HG03354 (cell line): Measurements from ENCODE around the gene ATP5ME.

Experiments used
- ATAC-seq: cut with Tn5 transposase; IDR thresholded peaks from one replicate; pipeline ENCODE4 v1.9.1; 2021; ENCODE audit warnings: mild to moderate bottlenecking; ENCODE audit not compliant: unreplicated experiment, poor library complexity, severe bottlenecking

The ATP5ME gene

GRCh38 chr4:685679-686412 is 11.8 kb upstream of the ATP5ME start:
- ATAC-seq = no peak

DNA sequence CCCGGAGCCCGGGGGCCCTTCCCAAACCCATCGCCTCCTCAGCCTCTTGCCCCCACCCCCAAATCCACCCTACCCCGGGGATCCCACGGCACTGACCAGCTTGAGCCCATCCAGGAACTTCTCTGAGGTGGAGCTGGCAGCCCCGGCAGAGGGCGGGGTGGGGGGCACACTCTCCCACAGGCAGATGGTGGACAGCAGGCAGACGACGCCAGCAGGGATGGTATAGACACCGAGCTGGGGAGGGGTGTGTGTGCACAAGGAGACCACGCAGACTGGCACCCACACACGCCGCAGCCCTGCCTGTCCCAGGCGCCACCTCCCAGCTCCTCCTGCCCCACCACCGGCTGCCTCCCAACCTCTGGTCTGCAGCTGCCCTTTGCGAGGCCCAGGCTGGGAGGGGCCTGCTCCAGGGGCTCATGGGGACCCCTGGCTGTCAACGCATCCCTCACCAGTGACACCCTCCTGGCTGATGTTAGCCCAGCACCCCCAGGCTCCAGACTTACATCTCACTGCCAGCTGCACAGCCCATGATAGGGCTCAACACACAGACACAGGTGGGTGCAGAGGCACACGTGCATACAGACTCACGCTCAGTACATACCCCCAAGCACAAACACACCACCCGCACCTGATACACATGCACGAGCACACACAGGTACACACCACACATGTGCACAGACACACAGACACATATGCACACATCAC is 10.7 kb upstream of the ATP5ME start:
- no peak for ATAC-seq

DNA sequence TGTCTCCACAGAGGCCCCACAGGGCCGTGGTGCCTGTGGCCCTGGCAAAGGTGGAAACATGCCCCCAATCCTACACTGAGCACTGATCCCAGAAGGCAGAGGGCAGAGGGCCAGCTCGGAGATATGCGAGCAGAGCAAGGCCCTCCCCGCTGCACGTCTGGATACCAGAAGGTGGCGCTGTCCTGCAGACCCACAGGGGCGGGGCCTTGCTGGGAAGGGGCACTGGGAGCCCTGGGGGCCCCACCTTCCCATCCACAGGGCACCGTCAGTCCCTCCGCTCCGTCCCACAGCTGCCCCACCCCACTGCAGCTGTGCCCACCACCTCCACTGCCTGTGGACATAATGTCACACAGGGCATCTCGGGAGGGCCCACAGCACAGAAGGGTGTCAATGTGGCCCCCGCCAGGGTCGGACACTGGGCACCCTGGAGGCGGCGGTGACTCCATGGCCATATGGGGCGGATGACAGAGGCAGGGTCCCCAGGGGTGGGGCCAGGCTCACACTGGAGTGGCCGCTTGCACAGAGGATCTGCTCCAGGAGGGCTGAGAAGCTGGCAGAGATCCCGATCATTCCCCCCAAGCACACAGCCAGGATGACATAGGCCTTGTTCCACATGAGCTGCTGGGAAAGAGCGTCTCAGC is 10.0 kb upstream of the ATP5ME start:
- no peak for ATAC-seq

- ATAC-seq = no peak
Observed at GRCh38 chr4:683247-683897, 9.3 kb upstream of the ATP5ME start.

DNA sequence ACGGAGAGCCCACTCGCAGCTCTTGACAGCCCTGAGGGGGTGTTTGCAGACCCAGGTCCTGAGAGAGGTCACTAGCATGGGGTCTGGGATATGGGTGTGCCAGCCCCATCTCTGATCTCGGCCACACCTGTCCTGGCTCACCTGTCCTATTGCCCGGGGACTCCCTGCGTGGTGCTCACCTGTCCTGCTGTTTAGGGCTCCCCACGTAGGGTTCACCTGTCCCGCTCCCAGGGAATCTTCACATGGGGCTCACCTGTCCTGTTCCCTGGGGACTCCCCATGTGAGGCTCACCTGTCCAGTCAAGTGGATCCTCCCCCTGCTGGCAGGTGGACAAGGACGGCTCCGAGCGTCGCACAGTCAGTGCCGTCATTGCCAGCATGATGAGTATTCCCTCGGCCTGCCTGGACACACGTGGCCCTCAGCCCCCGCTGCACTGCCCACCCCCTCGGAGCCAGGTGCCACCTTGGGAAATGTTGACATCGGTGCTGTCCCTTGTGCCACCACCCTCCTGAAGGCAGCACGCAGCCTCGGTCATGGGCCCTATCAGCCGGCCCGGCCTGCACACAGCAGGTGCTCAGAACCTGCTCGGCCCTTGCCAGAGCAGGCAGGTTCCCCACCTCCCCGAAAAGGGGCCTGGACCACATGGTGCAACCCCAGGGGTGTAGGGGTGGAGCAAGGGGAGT is 8.6 kb upstream of the ATP5ME start:
- no peak for ATAC-seq

DNA sequence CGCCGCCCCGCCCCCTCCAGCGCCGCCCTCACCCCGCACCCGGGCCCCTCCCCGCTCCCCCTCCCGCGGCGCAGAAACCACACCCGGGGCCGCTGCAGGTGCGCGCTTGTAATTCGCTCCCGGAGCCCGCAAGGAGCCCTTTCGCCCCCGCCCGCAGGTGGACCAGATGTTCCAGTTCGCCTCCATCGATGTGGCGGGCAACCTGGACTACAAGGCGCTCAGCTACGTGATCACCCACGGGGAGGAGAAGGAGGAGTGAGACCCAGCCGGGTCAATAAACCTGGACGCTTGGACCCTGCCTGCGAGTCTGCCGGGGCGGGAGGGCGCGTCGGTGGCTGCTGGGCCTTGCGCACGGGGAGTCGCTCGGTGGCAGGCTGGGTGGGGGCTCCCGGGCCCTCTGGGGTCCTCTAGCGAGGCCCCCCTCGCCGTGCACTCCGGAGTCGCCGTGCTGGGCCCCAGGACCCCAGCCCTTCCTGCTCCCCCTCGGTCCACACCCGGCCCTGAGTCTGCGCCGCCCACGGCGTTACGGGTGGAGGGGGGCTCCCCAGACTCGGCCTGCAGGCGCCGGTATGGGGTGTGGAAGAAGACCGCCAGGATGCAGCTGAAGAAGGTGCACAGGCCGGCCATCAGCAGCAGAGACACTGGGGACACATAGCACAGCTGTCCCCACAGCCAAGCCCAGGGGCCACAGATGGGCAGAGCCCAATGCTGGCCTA is 7.8 kb upstream of the ATP5ME start:
- ATAC-seq = no peak

DNA sequence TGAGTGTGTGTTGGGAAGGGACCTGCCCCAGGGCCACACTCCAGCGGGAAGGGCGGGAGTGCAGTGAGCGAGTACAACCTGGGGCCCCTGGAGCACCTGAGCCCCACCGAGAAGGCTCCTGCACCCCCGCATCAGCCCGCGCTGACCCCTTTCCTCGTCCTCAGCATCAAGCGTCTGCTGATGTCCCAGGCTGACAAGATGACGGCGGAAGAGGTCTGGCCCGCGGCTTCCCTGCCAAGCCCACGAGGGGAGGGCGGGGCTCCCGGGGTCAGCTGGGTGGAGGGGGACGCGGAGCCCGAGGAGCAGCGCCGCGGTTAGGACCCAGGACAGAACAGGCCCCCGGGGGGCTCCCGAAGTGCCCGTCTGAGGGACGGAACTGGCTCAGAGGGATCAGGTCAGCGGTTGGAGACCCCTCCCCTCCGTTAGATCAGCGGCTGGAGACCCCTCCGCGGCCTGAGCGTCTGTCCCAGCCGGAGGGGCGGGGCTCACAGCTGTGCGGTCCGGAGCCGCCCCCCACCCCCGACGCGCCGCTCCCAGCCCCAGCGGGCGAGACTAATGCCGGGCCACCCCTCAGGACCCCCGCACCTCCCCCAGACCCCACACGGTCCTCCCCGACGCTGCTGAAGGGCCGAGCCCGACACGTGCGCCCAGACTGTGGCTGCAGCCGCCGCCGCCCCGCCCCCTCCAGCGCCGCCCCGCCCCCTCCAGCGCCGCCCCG is 7.0 kb upstream of the ATP5ME start:
- ATAC-seq = no peak

GRCh38 chr4:680551-680927 is 6.5 kb upstream of the ATP5ME start:
- no peak for ATAC-seq

GRCh38 chr4:680091-680490 is 6.0 kb upstream of the ATP5ME start:
- ATAC-seq = no peak

- no peak for ATAC-seq
Observed at GRCh38 chr4:679629-680028, 5.6 kb upstream of the ATP5ME start.

GRCh38 chr4:679104-679481 is 5.0 kb upstream of the ATP5ME start:
- ATAC-seq = no peak

GRCh38 chr4:678331-679103 is 4.4 kb upstream of the ATP5ME start:
- no peak for ATAC-seq

DNA sequence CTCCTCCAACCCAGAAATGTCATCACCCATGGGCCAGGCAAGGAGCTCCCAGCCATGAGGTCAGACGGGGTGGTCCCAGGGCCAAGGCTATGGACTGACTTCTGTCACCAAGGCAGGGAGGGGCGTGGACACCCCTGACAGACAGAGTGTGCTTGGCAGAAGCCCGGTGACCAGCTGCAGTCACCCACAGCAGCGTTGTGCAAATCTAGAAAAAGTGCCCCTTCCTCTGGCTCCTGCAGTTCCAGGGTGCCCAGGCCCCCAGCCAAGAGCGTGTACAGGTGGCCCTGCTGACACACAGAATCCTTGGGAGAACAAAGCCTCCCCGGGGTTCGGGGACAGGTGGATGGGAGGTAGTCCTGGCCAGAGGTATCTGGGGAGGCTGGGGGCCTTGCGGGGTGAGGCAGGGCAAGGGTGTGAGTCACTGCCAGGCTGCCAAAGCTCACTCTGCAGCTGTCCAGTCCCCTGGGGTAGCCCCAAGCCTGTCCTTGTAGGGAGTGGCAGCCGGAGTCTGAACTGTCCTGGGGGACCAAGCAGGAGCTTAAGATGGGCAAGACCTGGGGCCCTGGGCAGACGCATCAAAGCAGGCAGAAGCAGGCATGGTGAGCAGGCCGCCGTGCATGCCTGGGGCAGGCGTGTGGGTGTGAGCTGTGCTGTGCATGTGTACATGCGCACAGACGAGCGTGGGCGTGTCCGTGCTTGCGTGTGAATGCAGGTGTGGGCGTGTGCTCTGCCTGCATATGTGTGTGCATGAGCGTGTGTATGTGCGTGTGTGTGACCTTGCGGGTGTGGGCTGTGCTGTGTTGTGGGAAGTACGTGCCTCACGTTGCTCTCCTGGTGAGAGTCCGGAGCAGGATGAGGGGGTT is 3.6 kb upstream of the ATP5ME start:
- no peak for ATAC-seq

DNA sequence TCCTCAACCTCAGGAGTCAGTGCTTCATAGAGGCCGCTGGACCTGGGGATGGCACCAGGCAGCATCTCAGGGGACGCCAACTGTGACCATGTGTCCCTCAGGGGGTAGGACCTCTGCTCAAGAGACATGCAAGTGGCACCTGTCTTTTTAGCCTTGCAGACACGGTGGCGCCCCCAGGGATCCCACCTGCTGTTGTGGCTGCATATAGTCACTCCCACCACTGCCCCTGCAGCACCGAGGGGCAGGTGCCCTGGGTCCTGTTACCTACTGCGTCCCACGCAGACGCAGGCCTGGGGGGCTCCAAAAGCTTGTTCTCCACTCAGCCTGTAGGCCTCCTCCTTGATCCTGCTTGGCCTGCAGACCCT is 2.8 kb upstream of the ATP5ME start:
- ATAC-seq = no peak

GRCh38 chr4:675980-676870 is 2.1 kb upstream of the ATP5ME start:
- ATAC-seq = peak; percentile 40
